NCI-H2196 (cell line): ENCODE data around the gene MUC5AC.
"Not testable (repeated sequence)": the region's sequence is repeated elsewhere in the genome, so short reads cannot be mapped to it uniquely, and the experiment has no call there.

Experiments
- DNase-seq: peaks from one replicate; lab custom pipeline; 2025; ENCODE audit not compliant: unreplicated experiment; lab: John Stamatoyannopoulos, UW

The MUC5AC gene

GRCh38 chr11:1248951-1249350 lies 91.2 kb downstream of the MUC5AC start:
- DNase-seq: not testable (repeated sequence)

DNA sequence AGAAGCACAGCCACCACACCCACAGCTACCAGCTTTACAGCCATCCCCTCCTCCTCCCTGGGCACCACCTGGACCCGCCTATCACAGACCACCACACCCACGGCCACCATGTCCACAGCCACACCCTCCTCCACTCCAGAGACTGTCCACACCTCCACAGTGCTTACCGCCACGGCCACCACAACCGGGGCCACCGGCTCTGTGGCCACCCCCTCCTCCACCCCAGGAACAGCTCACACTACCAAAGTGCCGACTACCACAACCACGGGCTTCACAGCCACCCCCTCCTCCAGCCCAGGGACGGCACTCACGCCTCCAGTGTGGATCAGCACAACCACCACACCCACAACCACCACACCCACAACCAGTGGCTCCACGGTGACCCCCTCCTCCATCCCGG lies 92.7 kb downstream of the MUC5AC start:
- DNase-seq: not testable (repeated sequence)
